Esophagus squamous epithelium (tissue), 4 donors: ENCODE measurements around the gene EBF4.

ENCODE experiments used
- POLR2A ChIP-seq, 4 donors: fragments of 450-650 bp; IDR thresholded peaks; one replicate each; pipeline ENCODE4 v1.6.1; 2017; ENCODE audit warnings: antibody characterized with exemption in 4 of 4, mild to moderate bottlenecking in 4 of 4, moderate library complexity in 3 of 4
- TF ChIP-seq, protein P1 (sequence below), 6 experiments: fragments of 450-650 bp in 4 of 6; fragments of 200-600 bp in 2 of 6; sonication (generic) in 2 of 6; IDR thresholded peaks; one replicate each; pipeline ENCODE4 v1.5.1; 2016 to 2019; ENCODE audit warnings: antibody characterized with exemption in 6 of 6, mild to moderate bottlenecking in 4 of 6, moderate library complexity in 4 of 6

DNA sequence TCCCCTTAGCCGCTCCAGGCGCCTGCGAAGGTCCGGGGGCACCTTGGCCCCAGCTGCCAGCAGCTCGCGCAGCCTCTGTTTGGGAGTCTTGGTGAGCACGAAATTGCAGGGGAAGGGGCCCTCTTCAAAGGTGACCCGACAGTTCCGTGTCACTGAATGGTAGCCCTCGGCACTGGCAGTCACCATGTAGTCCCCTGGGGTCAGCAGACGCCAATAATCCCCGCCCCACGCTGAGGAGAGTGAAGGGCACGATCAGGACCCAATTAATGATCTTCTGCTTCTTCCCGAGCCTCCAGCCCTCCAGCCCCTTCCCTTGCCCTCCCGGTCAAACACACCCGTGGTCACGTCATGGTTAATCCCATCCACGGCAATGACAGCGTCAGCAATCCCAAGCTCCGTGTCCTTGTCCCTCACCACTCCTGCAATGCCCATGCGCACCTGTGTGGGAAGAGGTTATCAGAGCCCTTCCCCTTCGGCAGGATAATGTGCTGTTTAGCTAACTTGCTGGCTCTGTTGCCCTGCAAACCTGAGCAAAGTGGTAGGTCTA is 101.7 kb downstream of the EBF4 start:
- TF ChIP-seq, protein P1, sequence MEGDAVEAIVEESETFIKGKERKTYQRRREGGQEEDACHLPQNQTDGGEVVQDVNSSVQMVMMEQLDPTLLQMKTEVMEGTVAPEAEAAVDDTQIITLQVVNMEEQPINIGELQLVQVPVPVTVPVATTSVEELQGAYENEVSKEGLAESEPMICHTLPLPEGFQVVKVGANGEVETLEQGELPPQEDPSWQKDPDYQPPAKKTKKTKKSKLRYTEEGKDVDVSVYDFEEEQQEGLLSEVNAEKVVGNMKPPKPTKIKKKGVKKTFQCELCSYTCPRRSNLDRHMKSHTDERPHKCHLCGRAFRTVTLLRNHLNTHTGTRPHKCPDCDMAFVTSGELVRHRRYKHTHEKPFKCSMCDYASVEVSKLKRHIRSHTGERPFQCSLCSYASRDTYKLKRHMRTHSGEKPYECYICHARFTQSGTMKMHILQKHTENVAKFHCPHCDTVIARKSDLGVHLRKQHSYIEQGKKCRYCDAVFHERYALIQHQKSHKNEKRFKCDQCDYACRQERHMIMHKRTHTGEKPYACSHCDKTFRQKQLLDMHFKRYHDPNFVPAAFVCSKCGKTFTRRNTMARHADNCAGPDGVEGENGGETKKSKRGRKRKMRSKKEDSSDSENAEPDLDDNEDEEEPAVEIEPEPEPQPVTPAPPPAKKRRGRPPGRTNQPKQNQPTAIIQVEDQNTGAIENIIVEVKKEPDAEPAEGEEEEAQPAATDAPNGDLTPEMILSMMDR (IDR thresholded peaks at IDR 0.05), result no peak
- TF ChIP-seq POLR2A (IDR thresholded peaks at IDR 0.05), result no peak
